ENCODE measurements around the gene BCO1.

Gene BCO1

DNA sequence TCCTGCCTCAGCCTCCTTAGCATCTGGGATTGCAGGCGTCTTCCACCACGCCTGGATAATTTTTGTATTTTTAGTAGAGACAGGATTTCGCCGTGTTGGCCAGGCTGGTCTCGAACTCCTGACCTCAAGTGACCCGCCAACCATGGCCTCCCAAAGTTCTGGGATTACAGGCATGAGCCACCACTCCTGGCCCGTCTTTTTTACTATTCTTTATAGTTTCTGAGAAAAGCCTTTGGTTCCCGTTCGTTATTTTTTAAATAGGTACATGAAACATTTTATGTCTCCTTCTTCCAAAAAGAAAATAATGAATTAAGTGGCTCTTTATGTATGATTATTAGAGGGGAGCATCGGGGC, 570 bp upstream of the BCO1 start:
- H2BK15ac ChIP-seq (ENCODE audit: low read length), result no peak overlapping the region
- H2BK5ac ChIP-seq (ENCODE audit: low read length), result no peak overlapping the region
- H3K4me3 ChIP-seq (ENCODE audit: low read length in 2 of 2), result no peak overlapping the region
- H3K4ac ChIP-seq (ENCODE audit: low read length), result no peak overlapping the region
- no peak overlapping the region for H2AK5ac ChIP-seq (ENCODE audit: low read depth, low read length)
- no peaks in the 10 kb centered on the region for H3K79me1 ChIP-seq (ENCODE audit: low read depth, low read length)
- no peak overlapping the region for H3K4me2 ChIP-seq (ENCODE audit: insufficient read depth, low read length, poor library complexity, severe bottlenecking)
- H4K91ac ChIP-seq (ENCODE audit: low read depth, low read length, poor library complexity), result no peak overlapping the region
- H3K23ac ChIP-seq (ENCODE audit: low read depth, low read length, poor library complexity), result no peak overlapping the region
- H2AFZ ChIP-seq (ENCODE audit: low read length), result peak overlapping the region; percentile 74
- H3K14ac ChIP-seq (ENCODE audit: low read length), result no peak overlapping the region
- H3K27me3 ChIP-seq (ENCODE audit: control insufficient read depth in 3 of 3, insufficient read depth in 3 of 3, low read depth in 1 of 3, low read length in 3 of 3), result peaks cover 0 to 6% (median 0%) of the 10 kb centered on the region in 3 experiments
- H3K9ac ChIP-seq (ENCODE audit: low read depth, low read length, poor library complexity), result no peak overlapping the region
- no CpG with 5 or more reads among the region's 10 CpGs for WGBS, 2 donors (ENCODE audit: extremely low coverage in 2 of 2, insufficient read length in 2 of 2, insufficient replicate concordance in 1 of 2)
- H2BK120ac ChIP-seq (ENCODE audit: low read depth, low read length), result no peak overlapping the region
- no peak overlapping the region for H3K18ac ChIP-seq (ENCODE audit: low read length)
- DNase-seq (ENCODE audit: low spot score), result no peak
- H3K27ac ChIP-seq (replicated peaks; ENCODE audit: low read length), result peak overlapping the region; percentile 71
- H3K36me3 ChIP-seq (replicated peaks in 1 of 2; ENCODE audit: control insufficient read depth in 2 of 2, insufficient read depth in 2 of 2, low read length in 2 of 2), result no peaks in the 10 kb centered on the region
- H2BK12ac ChIP-seq (ENCODE audit: low read length), result no peak overlapping the region
- H3K4me1 ChIP-seq (ENCODE audit: control insufficient read depth in 2 of 2, insufficient read depth in 1 of 2, low read depth in 1 of 2, low read length in 2 of 2), result peaks cover 8 to 10% of the 10 kb centered on the region in 2 donors
- no peak overlapping the region for H4K8ac ChIP-seq (ENCODE audit: low read depth, low read length)
- no peaks in the 10 kb centered on the region for H3K9me3 ChIP-seq (replicated peaks in 1 of 2; ENCODE audit: control insufficient read depth in 2 of 2, insufficient read depth in 1 of 2, low read depth in 1 of 2, low read length in 2 of 2)

DNA sequence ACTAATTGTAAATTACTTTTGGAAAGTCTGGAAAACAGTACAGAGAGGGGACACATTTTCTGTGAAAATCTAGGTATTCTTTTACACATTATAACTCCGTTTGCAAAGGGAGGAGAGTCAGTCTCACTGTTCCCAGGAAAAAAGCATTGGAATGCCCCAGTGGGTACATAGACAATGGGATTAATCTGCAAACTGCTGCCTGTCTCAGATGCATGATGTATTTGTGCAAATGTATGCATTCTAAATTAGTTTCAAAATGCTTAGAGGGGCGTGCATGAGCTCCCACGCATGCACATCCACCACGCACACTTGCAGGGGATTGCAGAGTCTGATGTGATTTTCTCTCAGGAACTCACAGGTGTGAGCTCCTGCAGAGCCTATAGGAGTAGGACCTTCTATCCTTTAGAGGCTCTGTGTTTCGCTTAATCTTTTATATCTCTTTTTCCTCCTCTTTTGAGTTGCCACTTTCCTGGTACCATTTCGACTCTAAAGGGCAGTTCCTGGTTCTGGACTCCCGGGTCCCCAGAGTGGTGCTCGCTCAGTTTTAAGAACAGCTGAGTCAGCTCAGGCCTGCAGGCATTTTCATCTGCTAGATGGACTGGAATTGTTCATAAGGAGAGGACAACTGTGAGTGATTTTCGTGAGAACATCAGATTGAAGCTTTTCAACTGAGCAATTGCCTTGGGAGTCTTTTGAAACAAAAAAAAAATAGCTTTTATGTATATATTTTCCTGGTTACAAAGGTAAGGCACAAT, 1.1 kb downstream of the BCO1 start:
- H3K27ac ChIP-seq (replicated peaks; ENCODE audit: low read length), result peak overlapping the region; percentile 24
- peaks cover 8 to 16% of the 10 kb centered on the region in 2 donors for H3K4me1 ChIP-seq (ENCODE audit: control insufficient read depth in 2 of 2, insufficient read depth in 1 of 2, low read depth in 1 of 2, low read length in 2 of 2)
- H2BK15ac ChIP-seq (ENCODE audit: low read length), result no peak overlapping the region
- no peak overlapping the region for H3K23ac ChIP-seq (ENCODE audit: low read depth, low read length, poor library complexity)
- no peak overlapping the region for H3K9ac ChIP-seq (ENCODE audit: low read depth, low read length, poor library complexity)
- H3K4me2 ChIP-seq (ENCODE audit: insufficient read depth, low read length, poor library complexity, severe bottlenecking), result no peak overlapping the region
- no peak overlapping the region for H3K14ac ChIP-seq (ENCODE audit: low read length)
- no peak overlapping the region for H2BK5ac ChIP-seq (ENCODE audit: low read length)
- peaks cover 0 to 6% (median 0%) of the 10 kb centered on the region in 3 experiments for H3K27me3 ChIP-seq (ENCODE audit: control insufficient read depth in 3 of 3, insufficient read depth in 3 of 3, low read depth in 1 of 3, low read length in 3 of 3)
- no peaks in the 10 kb centered on the region for H3K36me3 ChIP-seq (replicated peaks in 1 of 2; ENCODE audit: control insufficient read depth in 2 of 2, insufficient read depth in 2 of 2, low read length in 2 of 2)
- H2AK5ac ChIP-seq (ENCODE audit: low read depth, low read length), result no peak overlapping the region
- H3K9me3 ChIP-seq (replicated peaks in 1 of 2; ENCODE audit: control insufficient read depth in 2 of 2, insufficient read depth in 1 of 2, low read depth in 1 of 2, low read length in 2 of 2), result no peaks in the 10 kb centered on the region
- WGBS, 2 donors (ENCODE audit: extremely low coverage in 2 of 2, insufficient read length in 2 of 2, insufficient replicate concordance in 1 of 2), result no CpG with 5 or more reads among the region's 9 CpGs
- no peak overlapping the region for H3K4ac ChIP-seq (ENCODE audit: low read length)
- H3K79me1 ChIP-seq (ENCODE audit: low read depth, low read length), result no peaks in the 10 kb centered on the region
- no peak overlapping the region for H2AFZ ChIP-seq (ENCODE audit: low read length)
- no peak overlapping the region for H4K8ac ChIP-seq (ENCODE audit: low read depth, low read length)
- no peak overlapping the region for H3K18ac ChIP-seq (ENCODE audit: low read length)
- H4K91ac ChIP-seq (ENCODE audit: low read depth, low read length, poor library complexity), result no peak overlapping the region
- H3K4me3 ChIP-seq (ENCODE audit: low read length in 2 of 2), result no peak overlapping the region
- H2BK120ac ChIP-seq (ENCODE audit: low read depth, low read length), result no peak overlapping the region
- no peak for DNase-seq (ENCODE audit: low spot score)
- H2BK12ac ChIP-seq (ENCODE audit: low read length), result no peak overlapping the region

GRCh38 chr16:81241706-81242105, 3.2 kb downstream of the BCO1 start:
- Histone ChIP-seq H3K4me3 (ENCODE audit: low read length in 2 of 2) (peak overlapping the region in 1 of 2 donors; percentile 7), H2AK5ac (ENCODE audit: low read depth, low read length) (peak overlapping the region; percentile 23), H3K79me1 (ENCODE audit: low read depth, low read length) (no peaks in the 10 kb centered on the region), H3K27ac (replicated peaks; ENCODE audit: low read length) (no peak overlapping the region), H2BK15ac (ENCODE audit: low read length) (peak overlapping the region; percentile 50), H3K4me2 (ENCODE audit: insufficient read depth, low read length, poor library complexity, severe bottlenecking) (no peak overlapping the region), H4K8ac (ENCODE audit: low read depth, low read length) (peak overlapping the region; percentile 74), H2BK12ac (ENCODE audit: low read length) (peak overlapping the region; percentile 14), H3K9ac (ENCODE audit: low read depth, low read length, poor library complexity) (no peak overlapping the region), H3K23ac (ENCODE audit: low read depth, low read length, poor library complexity) (no peak overlapping the region), H3K9me3 (replicated peaks in 1 of 2; ENCODE audit: control insufficient read depth in 2 of 2, insufficient read depth in 1 of 2, low read depth in 1 of 2, low read length in 2 of 2) (no peaks in the 10 kb centered on the region), H2BK120ac (ENCODE audit: low read depth, low read length) (no peak overlapping the region), H2AFZ (ENCODE audit: low read length) (no peak overlapping the region), H3K18ac (ENCODE audit: low read length) (peak overlapping the region; percentile 52), H3K4me1 (ENCODE audit: control insufficient read depth in 2 of 2, insufficient read depth in 1 of 2, low read depth in 1 of 2, low read length in 2 of 2) (peaks cover 8 to 16% of the 10 kb centered on the region in 2 donors), H3K4ac (ENCODE audit: low read length) (no peak overlapping the region), H3K14ac (ENCODE audit: low read length) (no peak overlapping the region), H3K27me3 (ENCODE audit: control insufficient read depth in 3 of 3, insufficient read depth in 3 of 3, low read depth in 1 of 3, low read length in 3 of 3) (peaks cover 0 to 12% (median 0%) of the 10 kb centered on the region in 3 experiments), H2BK5ac (ENCODE audit: low read length) (no peak overlapping the region), H4K91ac (ENCODE audit: low read depth, low read length, poor library complexity) (no peak overlapping the region), H3K36me3 (replicated peaks in 1 of 2; ENCODE audit: control insufficient read depth in 2 of 2, insufficient read depth in 2 of 2, low read length in 2 of 2) (no peaks in the 10 kb centered on the region)
- WGBS, 2 donors (ENCODE audit: extremely low coverage in 2 of 2, insufficient read length in 2 of 2, insufficient replicate concordance in 1 of 2), result no CpG with 5 or more reads among the region's 5 CpGs
- DNase-seq (ENCODE audit: low spot score), result no peak

- no peak for DNase-seq (ENCODE audit: low spot score)
- no peak overlapping the region for H2BK120ac ChIP-seq (ENCODE audit: low read depth, low read length)
- H3K79me1 ChIP-seq (ENCODE audit: low read depth, low read length), result no peaks in the 10 kb centered on the region
- peaks cover 0 to 12% (median 0%) of the 10 kb centered on the region in 3 experiments for H3K27me3 ChIP-seq (ENCODE audit: control insufficient read depth in 3 of 3, insufficient read depth in 3 of 3, low read depth in 1 of 3, low read length in 3 of 3)
- WGBS, 2 donors (ENCODE audit: extremely low coverage in 2 of 2, insufficient read length in 2 of 2, insufficient replicate concordance in 1 of 2), result no CpG with 5 or more reads among the region's 8 CpGs
- H3K9ac ChIP-seq (ENCODE audit: low read depth, low read length, poor library complexity), result no peak overlapping the region
- no peaks in the 10 kb centered on the region for H3K9me3 ChIP-seq (replicated peaks in 1 of 2; ENCODE audit: control insufficient read depth in 2 of 2, insufficient read depth in 1 of 2, low read depth in 1 of 2, low read length in 2 of 2)
- no peak overlapping the region for H2AFZ ChIP-seq (ENCODE audit: low read length)
- H3K4me2 ChIP-seq (ENCODE audit: insufficient read depth, low read length, poor library complexity, severe bottlenecking), result no peak overlapping the region
- H2AK5ac ChIP-seq (ENCODE audit: low read depth, low read length), result peak overlapping the region; percentile 59
- no peak overlapping the region for H3K23ac ChIP-seq (ENCODE audit: low read depth, low read length, poor library complexity)
- H3K4me3 ChIP-seq (ENCODE audit: low read length in 2 of 2), result no peak overlapping the region
- peaks cover 7 to 13% of the 10 kb centered on the region in 2 donors for H3K4me1 ChIP-seq (ENCODE audit: control insufficient read depth in 2 of 2, insufficient read depth in 1 of 2, low read depth in 1 of 2, low read length in 2 of 2)
- H3K27ac ChIP-seq (replicated peaks; ENCODE audit: low read length), result no peak overlapping the region
- no peak overlapping the region for H3K18ac ChIP-seq (ENCODE audit: low read length)
- H4K91ac ChIP-seq (ENCODE audit: low read depth, low read length, poor library complexity), result no peak overlapping the region
- no peak overlapping the region for H3K14ac ChIP-seq (ENCODE audit: low read length)
- H4K8ac ChIP-seq (ENCODE audit: low read depth, low read length), result no peak overlapping the region
- H2BK5ac ChIP-seq (ENCODE audit: low read length), result no peak overlapping the region
- H2BK15ac ChIP-seq (ENCODE audit: low read length), result no peak overlapping the region
- no peak overlapping the region for H2BK12ac ChIP-seq (ENCODE audit: low read length)
- H3K36me3 ChIP-seq (replicated peaks in 1 of 2; ENCODE audit: control insufficient read depth in 2 of 2, insufficient read depth in 2 of 2, low read length in 2 of 2), result no peaks in the 10 kb centered on the region
- H3K4ac ChIP-seq (ENCODE audit: low read length), result no peak overlapping the region
These were observed 4.6 kb downstream of the BCO1 start for GRCh38 chr16:81242977-81243618.
